GM12873 (cell line): Measurements from ENCODE around the gene SELENOM.

ENCODE experiments used
- CTCF ChIP-seq: IDR thresholded peaks from 2 replicates; pipeline ENCODE4 v1.5.1; 2012; ENCODE audit warnings: low read depth, mild to moderate bottlenecking, moderate library complexity, low read length, control low read depth; ENCODE audit not compliant: insufficient read depth; ENCODE audit errors: missing control alignments

SELENOM gene

GRCh38 chr22:31134688-31135087 is 27.3 kb upstream of the SELENOM start:
- TF ChIP-seq CTCF = no peak

- no peak for TF ChIP-seq CTCF
Observed at GRCh38 chr22:31133911-31134310, 26.5 kb upstream of the SELENOM start.

GRCh38 chr22:31130873-31131272 is 23.5 kb upstream of the SELENOM start:
- no peak for TF ChIP-seq CTCF

- TF ChIP-seq CTCF = no peak
Observed at GRCh38 chr22:31128156-31128555, 20.8 kb upstream of the SELENOM start.

- TF ChIP-seq CTCF = no peak
Observed at GRCh38 chr22:31127181-31127772, 19.9 kb upstream of the SELENOM start.

- TF ChIP-seq CTCF = no peak
Observed at GRCh38 chr22:31126869-31127175, 19.5 kb upstream of the SELENOM start.

- TF ChIP-seq CTCF = no peak
Observed at GRCh38 chr22:31126128-31126868, 18.9 kb upstream of the SELENOM start.
